HepG2 (cell line): ENCODE data around the gene DBNDD1. TPM values are rescaled to one million over a fixed set of nuclear protein-coding genes. Genes with fewer than 3 reads are reported as not detected.
A peak's percentile ranks its signal among the peaks of the same experiment; 100 is the strongest.

ENCODE experiments used
- ATAC-seq: fragments of 200-7000 bp; cut with Tn5 transposase; 3 replicates; pipeline ENCODE4 v1.9.1; 2020; ENCODE audit warnings: mild to moderate bottlenecking, moderate library complexity
- BruUV-seq: library from RNA; stranded (reverse); fragments of 400-500 nt; replicated peaks from 2 replicates; lab custom pipeline; 2021; lab: Mats Ljungman, UMichigan
- CTCF ChIA-PET: fragments of 300-600 bp; formaldehyde crosslinking; extraction: SDS; loops from one replicate; lab custom pipeline; 2021; ENCODE audit warnings: low total read pairs, inconsistent platforms, low intra/inter-chr PET ratio; lab: Yijun Ruan, JAX
- POLR2A ChIA-PET: fragments of 350-600 bp; sonication (Branson Sonifier 250); formaldehyde crosslinking; loops from one replicate; lab custom pipeline; 2020; ENCODE audit warnings: antibody characterized with exemption, inconsistent platforms; lab: Yijun Ruan, JAX
- DNase-seq: peaks from one replicate; pipeline ENCODE4 v3.0.0-alpha.2; 2015; ENCODE audit warnings: low spot score
- FAIRE-seq: peaks from 3 replicates; lab custom pipeline; 2011; peaks lifted over from hg19 to GRCh38; lab: Jason Lieb, UNC
- H2AFZ ChIP-seq: one replicate; pipeline ENCODE4 v1.6.1; 2011; ENCODE audit warnings: low read length, inconsistent platforms
- H3K27ac ChIP-seq: fragments of 300-600 bp; 3 replicates; pipeline ENCODE4 v1.8.0; 2011; ENCODE audit warnings: mixed run types, mild to moderate bottlenecking, mixed read lengths, low read length, inconsistent platforms; ENCODE audit not compliant: insufficient read depth; ENCODE audit errors: extremely low read length
- H3K27me3 ChIP-seq, 2 experiments: fragments of 200-600 bp in 1 of 2; 2 replicates in 1 of 2; 3 replicates in 1 of 2; pipeline versions ENCODE4 v1.6.0 to v1.8.0; 2011; ENCODE audit warnings: low read length in 2 of 2, mild to moderate bottlenecking in 2 of 2, moderate library complexity in 2 of 2, inconsistent platforms in 1 of 2; ENCODE audit not compliant: insufficient read depth in 2 of 2, control insufficient read depth in 1 of 2
- H3K36me3 ChIP-seq, 2 experiments: fragments of 200-600 bp in 1 of 2; replicated peaks in 1 of 2; 2 replicates in 1 of 2; 3 replicates in 1 of 2; pipeline versions ENCODE4 v1.5.1 to v1.8.0; 2011; ENCODE audit warnings: low read length in 2 of 2, inconsistent platforms in 1 of 2; ENCODE audit not compliant: insufficient read depth in 2 of 2, control insufficient read depth in 1 of 2
- H3K4me1 ChIP-seq: 2 replicates; pipeline ENCODE4 v1.5.1; 2012; ENCODE audit warnings: low read length, inconsistent platforms; ENCODE audit not compliant: insufficient read depth
- H3K4me2 ChIP-seq: 2 replicates; pipeline ENCODE4 v1.6.0; 2011; ENCODE audit warnings: low read depth, low read length, inconsistent platforms
- H3K4me3 ChIP-seq, 3 experiments: fragments of 200-600 bp in 1 of 3; sonication (generic), shearing (Covaris generic) in 1 of 3; replicated peaks in 1 of 3; 2 replicates each; pipeline ENCODE4 v1.5.1; 2011 to 2016; ENCODE audit warnings: low read length in 3 of 3, inconsistent platforms in 2 of 3, low read depth in 2 of 3, mild to moderate bottlenecking in 2 of 3, control low read depth in 1 of 3, mixed read lengths in 1 of 3; ENCODE audit not compliant: insufficient read depth in 1 of 3
- H3K79me2 ChIP-seq: one replicate; pipeline ENCODE4 v1.6.1; 2011; ENCODE audit warnings: low read length, inconsistent platforms; ENCODE audit not compliant: insufficient read depth
- H3K9ac ChIP-seq: 2 replicates; pipeline ENCODE4 v1.6.0; 2011; ENCODE audit warnings: mild to moderate bottlenecking, low read depth, low read length, inconsistent platforms; ENCODE audit not compliant: insufficient read depth
- H3K9me3 ChIP-seq: 2 replicates; pipeline ENCODE4 v1.5.1; 2012; ENCODE audit warnings: mild to moderate bottlenecking, low read length
- H4K20me1 ChIP-seq: 2 replicates; pipeline ENCODE4 v1.6.0; 2011; ENCODE audit warnings: inconsistent platforms, mild to moderate bottlenecking, low read length, moderate library complexity; ENCODE audit not compliant: insufficient read depth
- AGO2 ChIP-seq: fragments of 200-400 bp; formaldehyde crosslinking; optimal IDR thresholded peaks from 2 replicates; pipeline ENCODE3; 2017; ENCODE audit warnings: mild to moderate bottlenecking, low read depth, low read length, moderate library complexity
- MEIS2 ChIP-seq: sonication (generic); formaldehyde crosslinking; IDR thresholded peaks from 2 replicates; pipeline ENCODE4 v1.9.0; 2021; ENCODE audit warnings: mild to moderate bottlenecking, missing genetic modification reagents
- NKX3-1 ChIP-seq: sonication (generic); formaldehyde crosslinking; IDR thresholded peaks from 2 replicates; pipeline ENCODE4 v1.5.0; 2020; ENCODE audit warnings: missing genetic modification reagents
- ZNF160 ChIP-seq: sonication (generic); formaldehyde crosslinking; IDR thresholded peaks from 2 replicates; pipeline ENCODE4 v1.8.0; 2022; ENCODE audit warnings: mild to moderate bottlenecking, inconsistent platforms, missing genetic modification reagents
- ZNF672 ChIP-seq: sonication (generic); formaldehyde crosslinking; IDR thresholded peaks from 2 replicates; pipeline ENCODE4 v1.8.1; 2022; ENCODE audit warnings: missing genetic modification reagents
- ZNF737 ChIP-seq: sonication (generic); formaldehyde crosslinking; IDR thresholded peaks from 2 replicates; pipeline ENCODE4 v1.5.0; 2020; ENCODE audit warnings: missing genetic modification reagents, mild to moderate bottlenecking, borderline replicate concordance
- ZNF781 ChIP-seq: sonication (generic); formaldehyde crosslinking; IDR thresholded peaks from 2 replicates; pipeline ENCODE4 v1.5.1; 2020; ENCODE audit warnings: borderline replicate concordance, mild to moderate bottlenecking, missing genetic modification reagents; ENCODE audit errors: not compliant biosample characterization
- WGBS: methylation state at CpG from one replicate; pipeline ENCODE4 v1.1.6; 2017; ENCODE audit warnings: low lambda C conversion rate; 5-methylcytosine and 5-hydroxymethylcytosine counted together
- in situ Hi-C: cut with HindIII; loops from 2 replicates; pipeline ENCODE4 v1.10.0; 2017; ENCODE audit warnings: low pct_unique_long_range_greater_than_20kb; ENCODE audit not compliant: extremely low pct_ligation_motif_present
- intact Hi-C: fragments of 100-400 bp; cut with micrococcal nuclease; formaldehyde crosslinking; loops from one replicate; pipeline ENCODE4 v1.10.0; 2022; ENCODE audit not compliant: unreplicated experiment
- polyA plus RNA-seq, 8 experiments: library from polyadenylated mRNA; depleted of rRNA in 3 of 8; stranded (reverse) in 7 of 8; unstranded in 1 of 8; fragments of >200 nt; fragmentation: Illumina TruSeq in 4 of 8; extraction: Trizol in 4 of 8; gene quantifications; 2 replicates each; pipeline versions ENCODE4 v1.2.1 to v1.2.3, GENCODE V29; 2011 to 2016; ENCODE audit warnings: low read depth in 4 of 8, missing spikeins in 1 of 8, mixed read lengths in 1 of 8; ENCODE audit not compliant: insufficient read depth in 1 of 8
- total RNA-seq, 5 experiments: library from RNA; depleted of rRNA; stranded (reverse); fragments of >200 nt; fragmentation: Illumina TruSeq; extraction: Trizol; gene quantifications; 2 replicates each; pipeline ENCODE4 v1.2.3, GENCODE V29; 2016; ENCODE audit warnings: low read depth in 1 of 5
- TF ChIP-seq, protein P1 (sequence below): IDR thresholded peaks from 2 replicates; pipeline ENCODE4 v1.6.1; 2016; ENCODE audit warnings: missing compliant biosample characterization, missing genetic modification reagents, borderline replicate concordance

DBNDD1 gene
- total and polyA plus RNA-seq, 2 of the 13 experiments (the other 11 are each of a cell fraction or from before 2014, with no cell fraction given) = 17.0 to 40.4 TPM

DNA sequence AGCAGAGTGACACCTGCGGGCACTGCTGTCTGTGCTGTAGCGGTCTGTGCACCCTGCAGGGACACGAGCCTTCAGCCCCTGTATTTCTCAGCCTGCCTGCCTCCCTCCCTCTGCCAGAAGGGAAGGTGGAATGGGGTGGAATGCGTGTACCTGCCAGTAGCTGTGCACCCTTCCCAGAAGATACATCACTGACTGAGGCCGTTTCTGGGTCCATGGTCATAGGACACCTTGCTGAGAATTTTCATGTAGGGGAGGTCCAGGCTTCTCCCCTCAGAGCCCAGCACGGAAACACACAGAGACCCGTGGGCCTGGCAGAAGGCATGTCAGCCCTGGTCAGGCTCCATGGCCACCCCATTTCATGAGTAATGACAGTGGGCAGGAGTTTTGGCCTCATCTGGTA, 16.5 kb downstream of the DBNDD1 start (continued):
- TF ChIP-seq, protein P1, sequence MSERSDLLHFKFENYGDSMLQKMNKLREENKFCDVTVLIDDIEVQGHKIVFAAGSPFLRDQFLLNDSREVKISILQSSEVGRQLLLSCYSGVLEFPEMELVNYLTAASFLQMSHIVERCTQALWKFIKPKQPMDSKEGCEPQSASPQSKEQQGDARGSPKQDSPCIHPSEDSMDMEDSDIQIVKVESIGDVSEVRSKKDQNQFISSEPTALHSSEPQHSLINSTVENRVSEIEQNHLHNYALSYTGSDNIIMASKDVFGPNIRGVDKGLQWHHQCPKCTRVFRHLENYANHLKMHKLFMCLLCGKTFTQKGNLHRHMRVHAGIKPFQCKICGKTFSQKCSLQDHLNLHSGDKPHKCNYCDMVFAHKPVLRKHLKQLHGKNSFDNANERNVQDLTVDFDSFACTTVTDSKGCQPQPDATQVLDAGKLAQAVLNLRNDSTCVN (CRISPR knock-in tag) = no peak
- no peak for TF ChIP-seq ZNF160 (CRISPR knock-in tag)
- no peak for TF ChIP-seq NKX3-1 (CRISPR knock-in tag)
- TF ChIP-seq ZNF781 = no peak
- TF ChIP-seq, all 625 proteins: peak for 0

DNA sequence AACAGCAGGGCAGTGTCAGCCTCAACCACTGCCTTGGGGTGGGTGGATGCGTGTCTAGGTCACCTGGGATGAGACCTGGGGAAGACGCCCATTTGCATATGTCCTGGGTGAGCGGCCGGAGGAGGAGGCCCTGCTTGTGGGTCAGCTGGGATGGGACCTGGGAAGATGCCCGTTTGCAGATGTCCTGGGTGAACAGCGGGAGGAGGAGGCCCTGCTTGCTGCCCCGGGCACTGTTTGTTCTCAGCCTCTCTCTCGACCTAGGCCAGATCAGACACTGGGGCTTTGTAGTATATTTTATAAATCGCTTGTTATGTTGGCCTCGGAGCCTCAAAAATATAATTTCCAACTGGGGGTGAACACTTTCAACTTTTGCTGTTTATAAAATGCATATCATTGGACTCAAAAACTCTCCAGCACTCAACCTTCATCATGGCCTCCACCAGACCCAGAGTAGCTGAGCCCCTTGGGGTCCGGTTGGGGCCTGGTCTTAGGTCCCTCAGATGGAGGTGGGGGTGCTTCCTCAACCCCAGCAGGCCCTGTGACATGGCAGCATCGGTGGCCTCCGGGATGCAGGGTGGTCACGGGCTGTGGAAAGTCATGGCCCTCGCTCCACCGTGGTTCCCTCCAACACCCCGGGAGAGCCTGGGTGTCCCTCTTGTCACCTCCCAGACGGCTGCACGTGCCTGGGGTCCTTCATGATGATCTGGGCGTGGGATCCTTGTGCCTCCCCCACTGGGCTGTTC, 17.3 kb downstream of the DBNDD1 start:
- Histone ChIP-seq H3K27me3 (no peaks in the 10 kb centered on the region), H3K36me3 (peaks cover 0 to 1% of the 10 kb centered on the region in 2 experiments; a peak in 1 of 5 replicates), H4K20me1 (no peaks in the 10 kb centered on the region), H3K9ac (no peak overlapping the region), H3K9me3 (no peaks in the 10 kb centered on the region), H3K4me3 (no peak overlapping the region), H3K4me1 (no peaks in the 10 kb centered on the region), H3K4me2 (no peak overlapping the region), H3K79me2 (no peaks in the 10 kb centered on the region), H3K27ac (no peak overlapping the region), H2AFZ (no peak overlapping the region)
- in situ Hi-C loops = no loop called here
- FAIRE-seq = no peak
- ChIA-PET POLR2A (no interaction called here), CTCF (no interaction called here)
- ATAC-seq = no peak; the same call in 2 of the 3 replicates
- no TSS peak for BruUV-seq
- DNase-seq = no peak
- 88% methylated on average over 20 of the region's 20 CpGs for WGBS
- intact Hi-C loops = no loop called here
- TF ChIP-seq MEIS2 (no peak), ZNF737 (CRISPR knock-in tag) (no peak), AGO2 (peak; percentile 23), ZNF672 (CRISPR knock-in tag) (no peak)
- TF ChIP-seq, all 625 proteins: peak for 1
